GM23338 (cell line): ENCODE data around the gene TMEM51. TPM values are rescaled to one million over a fixed set of nuclear protein-coding genes. Genes with fewer than 3 reads are reported as not detected.

Experiments used
- ATAC-seq: fragments of 200-7000 bp; cut with Tn5 transposase; 3 replicates; pipeline ENCODE4 v1.9.1; 2020
- DNase-seq: peaks from one replicate; pipeline ENCODE4 v3.0.0-alpha.2; 2015; ENCODE audit warnings: low spot score
- H2AFZ ChIP-seq: fragments of 200-600 bp; sonication (generic); 2 replicates; pipeline ENCODE4 v1.8.0; 2016; ENCODE audit warnings: antibody characterized with exemption, mild to moderate bottlenecking, moderate library complexity
- H3F3A ChIP-seq: fragments of 200-600 bp; sonication (generic); replicated peaks from 2 replicates; pipeline ENCODE4 v1.8.0; 2017; ENCODE audit warnings: antibody characterized with exemption, mixed run types, low read depth
- H3K27ac ChIP-seq: fragments of 200-600 bp; sonication (generic); 2 replicates; pipeline ENCODE4 v1.6.1; 2016; ENCODE audit warnings: low read depth
- H3K27me3 ChIP-seq: fragments of 200-600 bp; sonication (generic); 2 replicates; pipeline ENCODE4 v1.8.0; 2016; ENCODE audit warnings: mild to moderate bottlenecking, mixed run types, moderate library complexity; ENCODE audit not compliant: insufficient read depth
- H3K36me3 ChIP-seq: fragments of 200-600 bp; sonication (generic); 2 replicates; pipeline ENCODE4 v1.8.0; 2016; ENCODE audit warnings: mild to moderate bottlenecking; ENCODE audit not compliant: insufficient read depth
- H3K4me1 ChIP-seq: fragments of 200-600 bp; sonication (generic); 2 replicates; pipeline ENCODE4 v1.8.0; 2016; ENCODE audit warnings: mild to moderate bottlenecking, moderate library complexity; ENCODE audit not compliant: insufficient read depth
- H3K4me2 ChIP-seq: fragments of 200-600 bp; sonication (generic); 2 replicates; pipeline ENCODE4 v1.7.1; 2017; ENCODE audit warnings: mixed run types
- H3K4me3 ChIP-seq: fragments of 200-600 bp; sonication (generic); 2 replicates; pipeline ENCODE4 v1.6.1; 2016; ENCODE audit warnings: mixed run types
- H3K79me2 ChIP-seq: fragments of 200-600 bp; sonication (generic); replicated peaks from 2 replicates; pipeline ENCODE4 v1.8.0; 2017; ENCODE audit warnings: mild to moderate bottlenecking; ENCODE audit not compliant: insufficient read depth
- H3K9me2 ChIP-seq: fragments of 200-600 bp; sonication (generic); 2 replicates; pipeline ENCODE4 v1.8.0; 2017; ENCODE audit not compliant: insufficient read depth
- H4K20me1 ChIP-seq: fragments of 200-600 bp; sonication (generic); replicated peaks from 2 replicates; pipeline ENCODE4 v1.8.0; 2017; ENCODE audit warnings: mild to moderate bottlenecking; ENCODE audit not compliant: insufficient read depth
- H3K27ac Mint-ChIP-seq: 2 replicates; pipeline ENCODE4 v1.8.0; 2020; ENCODE audit warnings: inconsistent platforms, mild to moderate bottlenecking, moderate library complexity, mixed read lengths
- H3K27me3 Mint-ChIP-seq: 3 replicates; pipeline ENCODE4 v1.8.0; 2022; ENCODE audit warnings: low read depth, mild to moderate bottlenecking, moderate library complexity, mixed read lengths, inconsistent platforms; ENCODE audit not compliant: insufficient read depth, poor library complexity
- H3K36me3 Mint-ChIP-seq: 3 replicates; pipeline ENCODE4 v1.8.0; 2021; ENCODE audit warnings: low read depth, mild to moderate bottlenecking, inconsistent platforms, moderate library complexity, mixed read lengths
- H3K4me1 Mint-ChIP-seq: 3 replicates; pipeline ENCODE4 v1.8.0; 2020; ENCODE audit warnings: mild to moderate bottlenecking, inconsistent platforms, mixed read lengths
- H3K4me3 Mint-ChIP-seq: 3 replicates; pipeline ENCODE4 v1.8.0; 2021; ENCODE audit warnings: moderate library complexity, mild to moderate bottlenecking, inconsistent platforms, mixed read lengths
- H3K9me3 Mint-ChIP-seq: 3 replicates; pipeline ENCODE4 v1.8.0; 2020; ENCODE audit warnings: moderate library complexity, mild to moderate bottlenecking, inconsistent platforms, mixed read lengths
- CREB1 ChIP-seq: fragments of 250-450 bp; sonication (Bioruptor Pico); IDR thresholded peaks from 2 replicates; pipeline ENCODE4 v1.5.0; 2020; ENCODE audit warnings: low read depth, mild to moderate bottlenecking, moderate library complexity
- EZH2 ChIP-seq: fragments of 200-600 bp; sonication (generic); IDR thresholded peaks from one replicate; pipeline ENCODE4 v1.8.0; 2017; ENCODE audit warnings: antibody characterized with exemption, mild to moderate bottlenecking, low read depth; ENCODE audit not compliant: unreplicated experiment
- EZH2phosphoT487 ChIP-seq: fragments of 200-600 bp; sonication (generic); IDR thresholded peaks from one replicate; pipeline ENCODE4 v1.8.1; 2018; ENCODE audit warnings: antibody characterized with exemption; ENCODE audit not compliant: unreplicated experiment
- JUNB ChIP-seq: IDR thresholded peaks from one replicate; pipeline ENCODE4 v1.6.1; 2016; ENCODE audit warnings: antibody characterized with exemption; ENCODE audit not compliant: unreplicated experiment
- NANOG ChIP-seq: IDR thresholded peaks from 2 replicates; pipeline ENCODE4 v1.6.1; 2016; ENCODE audit warnings: antibody characterized with exemption, borderline replicate concordance
- POLR2AphosphoS5 ChIP-seq: IDR thresholded peaks from 2 replicates; pipeline ENCODE4 v1.6.1; 2016; ENCODE audit warnings: antibody characterized with exemption, low read depth
- STAT1 ChIP-seq: IDR thresholded peaks from one replicate; pipeline ENCODE4 v1.6.1; 2016; ENCODE audit warnings: antibody characterized with exemption; ENCODE audit not compliant: unreplicated experiment
- ZNF114 ChIP-seq: fragments of 250-450 bp; sonication (Bioruptor Pico); IDR thresholded peaks from 2 replicates; pipeline ENCODE4 v1.5.0; 2020; ENCODE audit warnings: mild to moderate bottlenecking, moderate library complexity
- ZNF331 ChIP-seq: fragments of 250-450 bp; sonication (Bioruptor Pico); IDR thresholded peaks from 2 replicates; pipeline ENCODE4 v1.5.0; 2020; ENCODE audit warnings: low read depth, mild to moderate bottlenecking, moderate library complexity
- polyA plus RNA-seq: library from polyadenylated mRNA; unstranded; fragments of >200 nt; fragmentation: Nextera tagmentation; extraction: Ambion mirVana; gene quantifications from 2 replicates; pipeline ENCODE4 v1.2.1, GENCODE V29; 2016
- total RNA-seq: library from RNA; depleted of rRNA; stranded (reverse); fragments of >200 nt; shearing (Covaris generic); gene quantifications from 2 replicates; pipeline ENCODE4 v1.2.3, GENCODE V29; 2014
- TF ChIP-seq, protein P1 (sequence below): fragments of 250-450 bp; sonication (Bioruptor Pico); IDR thresholded peaks from 2 replicates; pipeline ENCODE4 v1.5.0; 2020; ENCODE audit warnings: mild to moderate bottlenecking, moderate library complexity
- TF ChIP-seq, protein P2 (sequence below): IDR thresholded peaks from one replicate; pipeline ENCODE4 v1.6.1; 2018; ENCODE audit warnings: antibody characterized with exemption; ENCODE audit not compliant: unreplicated experiment
- TF ChIP-seq, protein P3 (sequence below): IDR thresholded peaks from 2 replicates; pipeline ENCODE4 v1.6.1; 2016; ENCODE audit warnings: antibody characterized with exemption
- TF ChIP-seq, protein P4 (sequence below), 2 experiments: fragments of 200-600 bp in 1 of 2; sonication (generic) in 1 of 2; conservative IDR thresholded peaks; 2 replicates each; pipeline versions ENCODE4 v1.5.1 to v1.6.1; 2016 to 2017; ENCODE audit warnings: antibody characterized with exemption in 2 of 2, low read depth in 2 of 2, mild to moderate bottlenecking in 2 of 2, moderate library complexity in 1 of 2

TMEM51 gene
- total and polyA plus RNA-seq, 2 experiments from 2014 or later = 4.0 to 5.2 TPM

DNA sequence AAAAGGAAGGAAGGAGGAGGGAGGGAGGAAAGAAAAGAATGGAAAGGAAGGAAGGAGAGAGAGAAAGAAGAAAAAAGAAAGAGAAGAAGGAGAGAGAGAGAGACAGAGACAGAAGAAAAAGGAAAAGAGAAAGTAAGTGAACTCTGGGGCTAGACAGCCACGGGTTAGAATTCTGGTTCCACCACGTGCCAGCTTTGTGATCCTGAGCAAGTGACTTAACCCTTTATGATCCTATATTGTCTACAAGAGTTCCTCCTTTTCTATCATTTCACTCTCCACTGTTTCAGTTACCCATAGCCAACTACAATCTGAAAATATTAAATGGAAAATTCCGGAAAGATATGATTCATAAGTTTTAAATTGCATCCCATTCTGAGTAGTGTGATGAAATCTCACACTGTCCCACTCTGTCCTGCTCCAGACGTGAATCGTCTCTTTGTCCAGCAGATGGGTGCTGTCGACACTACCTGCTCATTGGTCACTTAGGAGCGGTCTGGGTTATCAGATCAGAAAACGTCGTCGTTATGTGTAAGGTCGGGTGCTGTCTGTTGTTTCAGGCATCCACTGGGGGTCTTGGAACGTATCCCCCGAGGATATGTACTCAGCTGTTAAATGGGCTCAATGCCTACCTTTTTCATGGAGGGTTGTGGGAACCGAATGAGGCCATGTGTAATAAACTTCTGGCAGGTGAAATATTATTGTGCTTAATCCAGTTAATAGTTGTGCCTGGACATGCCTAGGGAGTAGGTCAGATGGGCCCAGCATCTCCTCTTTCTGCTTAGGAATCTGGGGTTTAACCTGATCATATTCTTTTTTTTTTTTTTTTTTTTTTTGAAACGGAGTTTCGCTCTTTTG, 19.1 kb downstream of the TMEM51 start:
- no peak for DNase-seq
- ATAC-seq = no peak
- Mint-ChIP-seq H3K27ac (no peak overlapping the region), H3K27me3 (peaks cover 14% of the 10 kb centered on the region), H3K4me1 (peaks cover 39% of the 10 kb centered on the region), H3K36me3 (no peaks in the 10 kb centered on the region; the same call in 2 of the 3 replicates), H3K4me3 (no peak overlapping the region), H3K9me3 (no peaks in the 10 kb centered on the region)
- no peak overlapping the region for H3K4me2 ChIP-seq
- no peak for TF ChIP-seq EZH2phosphoT487
- TF ChIP-seq, protein P1, sequence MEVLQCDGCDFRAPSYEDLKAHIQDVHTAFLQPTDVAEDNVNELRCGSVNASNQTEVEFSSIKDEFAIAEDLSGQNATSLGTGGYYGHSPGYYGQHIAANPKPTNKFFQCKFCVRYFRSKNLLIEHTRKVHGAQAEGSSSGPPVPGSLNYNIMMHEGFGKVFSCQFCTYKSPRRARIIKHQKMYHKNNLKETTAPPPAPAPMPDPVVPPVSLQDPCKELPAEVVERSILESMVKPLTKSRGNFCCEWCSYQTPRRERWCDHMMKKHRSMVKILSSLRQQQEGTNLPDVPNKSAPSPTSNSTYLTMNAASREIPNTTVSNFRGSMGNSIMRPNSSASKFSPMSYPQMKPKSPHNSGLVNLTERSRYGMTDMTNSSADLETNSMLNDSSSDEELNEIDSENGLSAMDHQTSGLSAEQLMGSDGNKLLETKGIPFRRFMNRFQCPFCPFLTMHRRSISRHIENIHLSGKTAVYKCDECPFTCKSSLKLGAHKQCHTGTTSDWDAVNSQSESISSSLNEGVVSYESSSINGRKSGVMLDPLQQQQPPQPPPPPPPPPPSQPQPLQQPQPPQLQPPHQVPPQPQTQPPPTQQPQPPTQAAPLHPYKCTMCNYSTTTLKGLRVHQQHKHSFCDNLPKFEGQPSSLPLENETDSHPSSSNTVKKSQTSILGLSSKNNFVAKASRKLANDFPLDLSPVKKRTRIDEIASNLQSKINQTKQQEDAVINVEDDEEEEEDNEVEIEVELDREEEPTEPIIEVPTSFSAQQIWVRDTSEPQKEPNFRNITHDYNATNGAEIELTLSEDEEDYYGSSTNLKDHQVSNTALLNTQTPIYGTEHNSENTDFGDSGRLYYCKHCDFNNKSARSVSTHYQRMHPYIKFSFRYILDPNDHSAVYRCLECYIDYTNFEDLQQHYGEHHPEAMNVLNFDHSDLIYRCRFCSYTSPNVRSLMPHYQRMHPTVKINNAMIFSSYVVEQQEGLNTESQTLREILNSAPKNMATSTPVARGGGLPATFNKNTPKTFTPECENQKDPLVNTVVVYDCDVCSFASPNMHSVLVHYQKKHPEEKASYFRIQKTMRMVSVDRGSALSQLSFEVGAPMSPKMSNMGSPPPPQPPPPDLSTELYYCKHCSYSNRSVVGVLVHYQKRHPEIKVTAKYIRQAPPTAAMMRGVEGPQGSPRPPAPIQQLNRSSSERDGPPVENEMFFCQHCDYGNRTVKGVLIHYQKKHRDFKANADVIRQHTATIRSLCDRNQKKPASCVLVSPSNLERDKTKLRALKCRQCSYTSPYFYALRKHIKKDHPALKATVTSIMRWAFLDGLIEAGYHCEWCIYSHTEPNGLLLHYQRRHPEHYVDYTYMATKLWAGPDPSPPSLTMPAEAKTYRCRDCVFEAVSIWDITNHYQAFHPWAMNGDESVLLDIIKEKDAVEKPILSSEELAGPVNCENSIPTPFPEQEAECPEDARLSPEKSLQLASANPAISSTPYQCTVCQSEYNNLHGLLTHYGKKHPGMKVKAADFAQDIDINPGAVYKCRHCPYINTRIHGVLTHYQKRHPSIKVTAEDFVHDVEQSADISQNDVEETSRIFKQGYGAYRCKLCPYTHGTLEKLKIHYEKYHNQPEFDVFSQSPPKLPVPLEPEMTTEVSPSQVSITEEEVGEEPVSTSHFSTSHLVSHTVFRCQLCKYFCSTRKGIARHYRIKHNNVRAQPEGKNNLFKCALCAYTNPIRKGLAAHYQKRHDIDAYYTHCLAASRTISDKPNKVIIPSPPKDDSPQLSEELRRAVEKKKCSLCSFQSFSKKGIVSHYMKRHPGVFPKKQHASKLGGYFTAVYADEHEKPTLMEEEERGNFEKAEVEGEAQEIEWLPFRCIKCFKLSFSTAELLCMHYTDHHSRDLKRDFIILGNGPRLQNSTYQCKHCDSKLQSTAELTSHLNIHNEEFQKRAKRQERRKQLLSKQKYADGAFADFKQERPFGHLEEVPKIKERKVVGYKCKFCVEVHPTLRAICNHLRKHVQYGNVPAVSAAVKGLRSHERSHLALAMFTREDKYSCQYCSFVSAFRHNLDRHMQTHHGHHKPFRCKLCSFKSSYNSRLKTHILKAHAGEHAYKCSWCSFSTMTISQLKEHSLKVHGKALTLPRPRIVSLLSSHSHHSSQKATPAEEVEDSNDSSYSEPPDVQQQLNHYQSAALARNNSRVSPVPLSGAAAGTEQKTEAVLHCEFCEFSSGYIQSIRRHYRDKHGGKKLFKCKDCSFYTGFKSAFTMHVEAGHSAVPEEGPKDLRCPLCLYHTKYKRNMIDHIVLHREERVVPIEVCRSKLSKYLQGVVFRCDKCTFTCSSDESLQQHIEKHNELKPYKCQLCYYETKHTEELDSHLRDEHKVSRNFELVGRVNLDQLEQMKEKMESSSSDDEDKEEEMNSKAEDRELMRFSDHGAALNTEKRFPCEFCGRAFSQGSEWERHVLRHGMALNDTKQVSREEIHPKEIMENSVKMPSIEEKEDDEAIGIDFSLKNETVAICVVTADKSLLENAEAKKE (CRISPR knock-in tag) = no peak
- TF ChIP-seq, protein P2, sequence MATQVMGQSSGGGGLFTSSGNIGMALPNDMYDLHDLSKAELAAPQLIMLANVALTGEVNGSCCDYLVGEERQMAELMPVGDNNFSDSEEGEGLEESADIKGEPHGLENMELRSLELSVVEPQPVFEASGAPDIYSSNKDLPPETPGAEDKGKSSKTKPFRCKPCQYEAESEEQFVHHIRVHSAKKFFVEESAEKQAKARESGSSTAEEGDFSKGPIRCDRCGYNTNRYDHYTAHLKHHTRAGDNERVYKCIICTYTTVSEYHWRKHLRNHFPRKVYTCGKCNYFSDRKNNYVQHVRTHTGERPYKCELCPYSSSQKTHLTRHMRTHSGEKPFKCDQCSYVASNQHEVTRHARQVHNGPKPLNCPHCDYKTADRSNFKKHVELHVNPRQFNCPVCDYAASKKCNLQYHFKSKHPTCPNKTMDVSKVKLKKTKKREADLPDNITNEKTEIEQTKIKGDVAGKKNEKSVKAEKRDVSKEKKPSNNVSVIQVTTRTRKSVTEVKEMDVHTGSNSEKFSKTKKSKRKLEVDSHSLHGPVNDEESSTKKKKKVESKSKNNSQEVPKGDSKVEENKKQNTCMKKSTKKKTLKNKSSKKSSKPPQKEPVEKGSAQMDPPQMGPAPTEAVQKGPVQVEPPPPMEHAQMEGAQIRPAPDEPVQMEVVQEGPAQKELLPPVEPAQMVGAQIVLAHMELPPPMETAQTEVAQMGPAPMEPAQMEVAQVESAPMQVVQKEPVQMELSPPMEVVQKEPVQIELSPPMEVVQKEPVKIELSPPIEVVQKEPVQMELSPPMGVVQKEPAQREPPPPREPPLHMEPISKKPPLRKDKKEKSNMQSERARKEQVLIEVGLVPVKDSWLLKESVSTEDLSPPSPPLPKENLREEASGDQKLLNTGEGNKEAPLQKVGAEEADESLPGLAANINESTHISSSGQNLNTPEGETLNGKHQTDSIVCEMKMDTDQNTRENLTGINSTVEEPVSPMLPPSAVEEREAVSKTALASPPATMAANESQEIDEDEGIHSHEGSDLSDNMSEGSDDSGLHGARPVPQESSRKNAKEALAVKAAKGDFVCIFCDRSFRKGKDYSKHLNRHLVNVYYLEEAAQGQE = no peak
- no peak for TF ChIP-seq POLR2AphosphoS5
- TF ChIP-seq ZNF114 (CRISPR knock-in tag) = no peak
- no peak for TF ChIP-seq STAT1
- no peak for TF ChIP-seq CREB1 (CRISPR knock-in tag)
- no peak for TF ChIP-seq NANOG
- no peak for TF ChIP-seq EZH2
- TF ChIP-seq, protein P3, sequence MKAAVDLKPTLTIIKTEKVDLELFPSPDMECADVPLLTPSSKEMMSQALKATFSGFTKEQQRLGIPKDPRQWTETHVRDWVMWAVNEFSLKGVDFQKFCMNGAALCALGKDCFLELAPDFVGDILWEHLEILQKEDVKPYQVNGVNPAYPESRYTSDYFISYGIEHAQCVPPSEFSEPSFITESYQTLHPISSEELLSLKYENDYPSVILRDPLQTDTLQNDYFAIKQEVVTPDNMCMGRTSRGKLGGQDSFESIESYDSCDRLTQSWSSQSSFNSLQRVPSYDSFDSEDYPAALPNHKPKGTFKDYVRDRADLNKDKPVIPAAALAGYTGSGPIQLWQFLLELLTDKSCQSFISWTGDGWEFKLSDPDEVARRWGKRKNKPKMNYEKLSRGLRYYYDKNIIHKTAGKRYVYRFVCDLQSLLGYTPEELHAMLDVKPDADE = no peak
- no peak for TF ChIP-seq JUNB
- TF ChIP-seq, protein P4, sequence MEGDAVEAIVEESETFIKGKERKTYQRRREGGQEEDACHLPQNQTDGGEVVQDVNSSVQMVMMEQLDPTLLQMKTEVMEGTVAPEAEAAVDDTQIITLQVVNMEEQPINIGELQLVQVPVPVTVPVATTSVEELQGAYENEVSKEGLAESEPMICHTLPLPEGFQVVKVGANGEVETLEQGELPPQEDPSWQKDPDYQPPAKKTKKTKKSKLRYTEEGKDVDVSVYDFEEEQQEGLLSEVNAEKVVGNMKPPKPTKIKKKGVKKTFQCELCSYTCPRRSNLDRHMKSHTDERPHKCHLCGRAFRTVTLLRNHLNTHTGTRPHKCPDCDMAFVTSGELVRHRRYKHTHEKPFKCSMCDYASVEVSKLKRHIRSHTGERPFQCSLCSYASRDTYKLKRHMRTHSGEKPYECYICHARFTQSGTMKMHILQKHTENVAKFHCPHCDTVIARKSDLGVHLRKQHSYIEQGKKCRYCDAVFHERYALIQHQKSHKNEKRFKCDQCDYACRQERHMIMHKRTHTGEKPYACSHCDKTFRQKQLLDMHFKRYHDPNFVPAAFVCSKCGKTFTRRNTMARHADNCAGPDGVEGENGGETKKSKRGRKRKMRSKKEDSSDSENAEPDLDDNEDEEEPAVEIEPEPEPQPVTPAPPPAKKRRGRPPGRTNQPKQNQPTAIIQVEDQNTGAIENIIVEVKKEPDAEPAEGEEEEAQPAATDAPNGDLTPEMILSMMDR (conservative IDR thresholded peaks at IDR 0.05; ENCODE audit: low read depth in 2 of 2) = no peak
- no peak for TF ChIP-seq ZNF331 (CRISPR knock-in tag)
- no peak overlapping the region for H3K27ac ChIP-seq
- no peaks in the 10 kb centered on the region for H3F3A ChIP-seq
- H3K36me3 ChIP-seq = no peaks in the 10 kb centered on the region
- no peaks in the 10 kb centered on the region for H3K27me3 ChIP-seq
- H2AFZ ChIP-seq = no peak overlapping the region
- no peaks in the 10 kb centered on the region for H3K9me2 ChIP-seq
- H3K4me3 ChIP-seq = no peak overlapping the region
- H3K4me1 ChIP-seq = no peaks in the 10 kb centered on the region; the same call in 1 of the 2 replicates
- no peaks in the 10 kb centered on the region; the same call in 1 of the 2 replicates for H4K20me1 ChIP-seq
- H3K79me2 ChIP-seq = no peaks in the 10 kb centered on the region
